Adrenal gland (tissue), 5 donors: Measurements from ENCODE around the gene HSPA12A.

Source experiments
- CTCF ChIP-seq, 6 experiments: fragments of 450-650 bp in 4 of 6; fragments of 200-600 bp in 2 of 6; sonication (generic) in 1 of 6; IDR thresholded peaks; 1 replicate in 5 of 6; 2 replicates in 1 of 6; pipeline versions ENCODE4 v1.5.1 to v1.8.0; 2016 to 2021; ENCODE audit warnings: antibody characterized with exemption in 6 of 6, mild to moderate bottlenecking in 2 of 6, moderate library complexity in 1 of 6
- POLR2A ChIP-seq, 2 donors: fragments of 450-650 bp; IDR thresholded peaks; one replicate each; pipeline ENCODE4 v1.6.1; 2017; ENCODE audit warnings: antibody characterized with exemption in 2 of 2, mild to moderate bottlenecking in 2 of 2, moderate library complexity in 1 of 2
- donor health status: DM: no; HTN: no; CAD: no.

DNA sequence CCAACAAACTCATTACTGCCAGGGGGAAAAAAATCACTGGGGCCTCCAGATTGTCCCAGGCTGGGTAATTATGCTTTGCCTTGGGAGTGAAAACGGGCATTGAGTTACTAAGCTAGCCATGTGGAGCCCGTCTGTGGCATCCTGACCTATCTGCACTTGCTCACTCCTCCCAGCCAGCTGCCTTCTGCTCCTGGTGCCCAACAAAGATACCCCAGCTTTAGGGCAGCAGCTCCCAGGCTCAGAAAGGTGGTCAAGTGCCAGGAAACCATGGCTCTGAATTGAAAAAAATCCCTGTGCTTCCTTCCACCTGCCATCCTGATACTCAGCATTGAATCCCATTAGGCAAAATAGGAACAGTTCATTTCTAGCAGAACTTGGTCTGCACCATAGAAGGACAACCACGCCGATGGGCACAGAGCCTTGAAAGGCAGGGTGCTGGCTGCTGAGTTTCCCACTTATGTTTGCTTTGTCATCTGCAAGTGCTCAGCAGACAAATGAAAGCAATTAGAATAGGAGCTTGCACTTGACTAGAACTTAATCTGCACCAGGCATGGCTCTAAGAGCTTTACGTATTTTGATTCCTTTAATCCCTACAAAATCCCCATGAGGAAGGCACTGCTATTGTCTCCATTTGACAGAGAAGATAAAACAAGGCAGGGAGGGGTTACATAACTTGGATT, 42.8 kb downstream of the HSPA12A start:
- TF ChIP-seq POLR2A (IDR thresholded peaks at IDR 0.05) (no peak), CTCF (IDR thresholded peaks at IDR 0.05) (no peak)
